Neural cell (in vitro differentiated cells): Measurements from ENCODE around the gene DNAJB2. TPM values are rescaled to one million over a fixed set of nuclear protein-coding genes. Genes with fewer than 3 reads are reported as not detected.
A peak's percentile ranks its signal among the peaks of the same experiment; 100 is the strongest.

Source experiments
- H2AFZ ChIP-seq: fragments of 200-600, 300-800 bp; sonication (generic), shearing (Covaris generic); 2 replicates; pipeline ENCODE4 v1.6.0; 2014; ENCODE audit warnings: low read depth, mild to moderate bottlenecking, antibody characterized with exemption, low read length, moderate library complexity
- H3F3A ChIP-seq: fragments of 200-600 bp; shearing (Covaris generic); 2 replicates; pipeline ENCODE4 v1.6.1; 2016; ENCODE audit warnings: mild to moderate bottlenecking, moderate library complexity, mixed read lengths, antibody characterized with exemption, low read length; ENCODE audit not compliant: insufficient read depth, poor library complexity, severe bottlenecking
- H3K27ac ChIP-seq: fragments of 200-600, 300-800 bp; sonication (generic), shearing (Covaris generic); 2 replicates; pipeline ENCODE4 v1.5.1; 2014; ENCODE audit warnings: mild to moderate bottlenecking, low read length, moderate library complexity
- H3K27me3 ChIP-seq: fragments of 300-800, 200-600 bp; sonication (generic), shearing (Covaris generic); 2 replicates; pipeline ENCODE4 v1.6.0; 2014; ENCODE audit warnings: mild to moderate bottlenecking, low read depth, low read length, moderate library complexity; ENCODE audit not compliant: insufficient read depth
- H3K36me3 ChIP-seq: fragments of 300-800, 200-600 bp; sonication (generic), shearing (Covaris generic); 2 replicates; pipeline ENCODE4 v1.5.1; 2014; ENCODE audit warnings: mild to moderate bottlenecking, antibody characterized with exemption, low read length, moderate library complexity; ENCODE audit not compliant: insufficient read depth
- H3K4me2 ChIP-seq: fragments of 300-800, 200-600 bp; sonication (generic), shearing (Covaris generic); 2 replicates; pipeline ENCODE4 v1.6.0; 2014; ENCODE audit warnings: mild to moderate bottlenecking, low read length
- H3K4me3 ChIP-seq: fragments of 300-800, 200-600 bp; sonication (generic), shearing (Covaris generic); 2 replicates; pipeline ENCODE4 v1.5.1; 2014; ENCODE audit warnings: mild to moderate bottlenecking, low read length, moderate library complexity
- H3K79me2 ChIP-seq: fragments of 200-600 bp; shearing (Covaris generic); replicated peaks from 2 replicates; pipeline ENCODE4 v1.6.0; 2014; ENCODE audit warnings: mild to moderate bottlenecking, low read length, moderate library complexity; ENCODE audit not compliant: insufficient read depth
- H3K9ac ChIP-seq: fragments of 300-800, 200-600 bp; sonication (generic), shearing (Covaris generic); 2 replicates; pipeline ENCODE4 v1.6.1; 2016; ENCODE audit warnings: mild to moderate bottlenecking, low read length, mixed read lengths
- H3K9me2 ChIP-seq: fragments of 200-600 bp; shearing (Covaris generic); 2 replicates; pipeline ENCODE4 v1.6.1; 2016; ENCODE audit warnings: mild to moderate bottlenecking, low read length, mixed read lengths; ENCODE audit not compliant: insufficient read depth
- H3K9me3 ChIP-seq: fragments of 200-600, 300-800 bp; sonication (generic), shearing (Covaris generic); 2 replicates; pipeline ENCODE4 v1.6.1; 2016; ENCODE audit warnings: mild to moderate bottlenecking, mixed run types, low read length, moderate library complexity, mixed read lengths
- H4K20me1 ChIP-seq: fragments of 200-600 bp; shearing (Covaris generic); 2 replicates; pipeline ENCODE4 v1.6.1; 2016; ENCODE audit warnings: mild to moderate bottlenecking, mixed run types; ENCODE audit not compliant: insufficient read depth
- CTCF ChIP-seq: fragments of 450-650 bp; IDR thresholded peaks from 2 replicates; pipeline ENCODE4 v1.5.1; 2014; ENCODE audit warnings: antibody characterized with exemption, mild to moderate bottlenecking, moderate library complexity; ENCODE audit not compliant: poor library complexity, severe bottlenecking
- EP300 ChIP-seq: fragments of 450-650 bp; conservative IDR thresholded peaks from 2 replicates; pipeline ENCODE4 v1.6.1; 2014; ENCODE audit warnings: antibody characterized with exemption, mild to moderate bottlenecking, moderate library complexity; ENCODE audit not compliant: poor library complexity, severe bottlenecking
- EZH2 ChIP-seq: fragments of 200-600, 300-800 bp; shearing (Covaris generic), sonication (generic); IDR thresholded peaks from 2 replicates; pipeline ENCODE4 v1.6.1; 2014; ENCODE audit warnings: antibody characterized with exemption, low read length, borderline replicate concordance, mild to moderate bottlenecking; ENCODE audit not compliant: insufficient read depth, poor library complexity, severe bottlenecking
- MXI1 ChIP-seq: fragments of 450-650 bp; conservative IDR thresholded peaks from 2 replicates; pipeline ENCODE4 v1.6.1; 2014; ENCODE audit warnings: antibody characterized with exemption, mild to moderate bottlenecking; ENCODE audit not compliant: poor library complexity, severe bottlenecking
- POLR2AphosphoS5 ChIP-seq: IDR thresholded peaks from 2 replicates; pipeline ENCODE4 v1.6.1; 2012
- RAD21 ChIP-seq: fragments of 450-650 bp; conservative IDR thresholded peaks from 2 replicates; pipeline ENCODE4 v1.6.1; 2014; ENCODE audit warnings: antibody characterized with exemption, mild to moderate bottlenecking, moderate library complexity
- REST ChIP-seq: IDR thresholded peaks from 2 replicates; pipeline ENCODE4 v1.6.1; 2012; ENCODE audit warnings: borderline replicate concordance
- SMC3 ChIP-seq: fragments of 450-650 bp; conservative IDR thresholded peaks from 2 replicates; pipeline ENCODE4 v1.6.1; 2014; ENCODE audit warnings: antibody characterized with exemption, mild to moderate bottlenecking, moderate library complexity; ENCODE audit not compliant: poor library complexity
- TAF1 ChIP-seq: IDR thresholded peaks from 2 replicates; pipeline ENCODE4 v1.6.1; 2012; ENCODE audit warnings: low read depth
- polyA plus RNA-seq: library from polyadenylated mRNA; depleted of rRNA; stranded (reverse); fragments of >200 nt; gene quantifications from 2 replicates; pipeline ENCODE4 v1.2.3, GENCODE V29; 2014

DNAJB2 gene
- polyA plus RNA-seq, 1 donor from 2014 or later, result 145 TPM

- no peak overlapping the region for H3K27ac ChIP-seq
- no peaks in the 10 kb centered on the region for H3K36me3 ChIP-seq
- H3K4me3 ChIP-seq, result peak overlapping the region; percentile 74
- peaks cover 10% of the 10 kb centered on the region for H3F3A ChIP-seq
- no peak overlapping the region for H2AFZ ChIP-seq
- H3K9me3 ChIP-seq, result no peaks in the 10 kb centered on the region
- no peaks in the 10 kb centered on the region for H3K27me3 ChIP-seq
- no peaks in the 10 kb centered on the region for H4K20me1 ChIP-seq
- TF ChIP-seq TAF1 (no peak), EZH2 (no peak), SMC3 (no peak), REST (no peak), CTCF (no peak), RAD21 (no peak), EP300 (no peak), POLR2AphosphoS5 (no peak), MXI1 (no peak)
- H3K9me2 ChIP-seq, result no peaks in the 10 kb centered on the region
- no peaks in the 10 kb centered on the region for H3K79me2 ChIP-seq
- H3K4me2 ChIP-seq, result no peak overlapping the region
- H3K9ac ChIP-seq, result peak overlapping the region; percentile 82
These were observed 1.5 kb downstream of the DNAJB2 start for GRCh38 chr2:219280651-219281050.

GRCh38 chr2:219281588-219281987 is 2.4 kb downstream of the DNAJB2 start:
- Histone ChIP-seq H4K20me1 (no peaks in the 10 kb centered on the region), H3K4me2 (no peak overlapping the region), H3F3A (peaks cover 10% of the 10 kb centered on the region), H3K27me3 (no peaks in the 10 kb centered on the region), H3K9me3 (no peaks in the 10 kb centered on the region), H3K36me3 (no peaks in the 10 kb centered on the region), H3K79me2 (no peaks in the 10 kb centered on the region), H2AFZ (no peak overlapping the region), H3K9me2 (no peaks in the 10 kb centered on the region), H3K9ac (no peak overlapping the region), H3K27ac (no peak overlapping the region), H3K4me3 (no peak overlapping the region)
- TF ChIP-seq CTCF, result no peak
- TF ChIP-seq EZH2, result no peak
- TF ChIP-seq REST, result no peak
- TF ChIP-seq SMC3, result no peak
